ENCODE results near the gene JARID2. TPM values are rescaled to one million over a fixed set of nuclear protein-coding genes. Genes with fewer than 3 reads are reported as not detected.
A peak's percentile ranks its signal among the peaks of the same experiment; 100 is the strongest.

JARID2 gene
- total RNA-seq, 1 donor from 2014 or later = 12.5 TPM

GRCh38 chr6:15519681-15520080 lies 273.8 kb downstream of the JARID2 start:
- no peaks in the 10 kb centered on the region for H3K9me3 Mint-ChIP-seq (ENCODE audit: unreplicated experiment)
- no peaks in the 10 kb centered on the region for H3K27me3 Mint-ChIP-seq (ENCODE audit: unreplicated experiment)
- TF ChIP-seq CTCF (IDR thresholded peaks at IDR 0.05) = no peak
- H3K4me3 Mint-ChIP-seq (ENCODE audit: unreplicated experiment) = no peak overlapping the region
- no peak overlapping the region for H3K27ac Mint-ChIP-seq (ENCODE audit: unreplicated experiment)
- DNase-seq (ENCODE audit: extremely low spot score, unreplicated experiment) = no peak
- H3K4me1 Mint-ChIP-seq (ENCODE audit: unreplicated experiment) = peaks cover 4% of the 10 kb centered on the region
- peaks cover 52% of the 10 kb centered on the region for H3K36me3 Mint-ChIP-seq (ENCODE audit: unreplicated experiment)

GRCh38 chr6:15520626-15521203 lies 274.8 kb downstream of the JARID2 start:
- H3K36me3 Mint-ChIP-seq (ENCODE audit: unreplicated experiment) = peaks cover 53% of the 10 kb centered on the region
- H3K27ac Mint-ChIP-seq (ENCODE audit: unreplicated experiment) = no peak overlapping the region
- H3K27me3 Mint-ChIP-seq (ENCODE audit: unreplicated experiment) = no peaks in the 10 kb centered on the region
- TF ChIP-seq CTCF (IDR thresholded peaks at IDR 0.05) = no peak
- DNase-seq (ENCODE audit: extremely low spot score, unreplicated experiment) = peak; percentile 54
- no peaks in the 10 kb centered on the region for H3K9me3 Mint-ChIP-seq (ENCODE audit: unreplicated experiment)
- H3K4me3 Mint-ChIP-seq (ENCODE audit: unreplicated experiment) = no peak overlapping the region
- peaks cover 4% of the 10 kb centered on the region for H3K4me1 Mint-ChIP-seq (ENCODE audit: unreplicated experiment)

- no peak overlapping the region for H3K27ac Mint-ChIP-seq (ENCODE audit: unreplicated experiment)
- peaks cover 56% of the 10 kb centered on the region for H3K36me3 Mint-ChIP-seq (ENCODE audit: unreplicated experiment)
- TF ChIP-seq CTCF (IDR thresholded peaks at IDR 0.05) = no peak
- H3K27me3 Mint-ChIP-seq (ENCODE audit: unreplicated experiment) = no peaks in the 10 kb centered on the region
- H3K9me3 Mint-ChIP-seq (ENCODE audit: unreplicated experiment) = no peaks in the 10 kb centered on the region
- DNase-seq (ENCODE audit: extremely low spot score, unreplicated experiment) = peak; percentile 4
- no peak overlapping the region for H3K4me3 Mint-ChIP-seq (ENCODE audit: unreplicated experiment)
- peaks cover 3% of the 10 kb centered on the region for H3K4me1 Mint-ChIP-seq (ENCODE audit: unreplicated experiment)
These were observed 275.7 kb downstream of the JARID2 start for GRCh38 chr6:15521582-15521981.

- H3K4me3 Mint-ChIP-seq (ENCODE audit: unreplicated experiment) = no peak overlapping the region
- peak; percentile 68 for DNase-seq (ENCODE audit: extremely low spot score, unreplicated experiment)
- H3K27me3 Mint-ChIP-seq (ENCODE audit: unreplicated experiment) = no peaks in the 10 kb centered on the region
- no peaks in the 10 kb centered on the region for H3K9me3 Mint-ChIP-seq (ENCODE audit: unreplicated experiment)
- H3K36me3 Mint-ChIP-seq (ENCODE audit: unreplicated experiment) = peaks cover 59% of the 10 kb centered on the region
- no peak for TF ChIP-seq CTCF (IDR thresholded peaks at IDR 0.05)
- H3K27ac Mint-ChIP-seq (ENCODE audit: unreplicated experiment) = no peak overlapping the region
- H3K4me1 Mint-ChIP-seq (ENCODE audit: unreplicated experiment) = peaks cover 3% of the 10 kb centered on the region
These were observed 276.2 kb downstream of the JARID2 start for GRCh38 chr6:15522026-15522425.

- peak; percentile 40 for DNase-seq (ENCODE audit: extremely low spot score, unreplicated experiment)
- Mint-ChIP-seq H3K27me3 (ENCODE audit: unreplicated experiment) (no peaks in the 10 kb centered on the region), H3K4me3 (ENCODE audit: unreplicated experiment) (no peak overlapping the region), H3K36me3 (ENCODE audit: unreplicated experiment) (peaks cover 59% of the 10 kb centered on the region), H3K27ac (ENCODE audit: unreplicated experiment) (no peak overlapping the region), H3K4me1 (ENCODE audit: unreplicated experiment) (peaks cover 3% of the 10 kb centered on the region), H3K9me3 (ENCODE audit: unreplicated experiment) (peaks cover 2% of the 10 kb centered on the region)
- TF ChIP-seq CTCF (IDR thresholded peaks at IDR 0.05) = no peak
These were observed 276.6 kb downstream of the JARID2 start for GRCh38 chr6:15522427-15522826.

All from osteocyte (in vitro differentiated cells).